H1 (cell line): Measurements from ENCODE around the gene GNAQ. TPM values are rescaled to one million over a fixed set of nuclear protein-coding genes. Genes with fewer than 3 reads are reported as not detected.

Source experiments
- CTCF ChIA-PET: fragments of 300-600 bp; sonication (Branson Sonifier 250); formaldehyde crosslinking; loops from one replicate; lab custom pipeline; 2021; ENCODE audit not compliant: partially characterized antibody; lab: Charles Lee
- POLR2A ChIA-PET: fragments of 300-600 bp; sonication (Branson Sonifier 250); formaldehyde crosslinking; loops from one replicate; lab custom pipeline; 2021; ENCODE audit warnings: inconsistent platforms; ENCODE audit not compliant: partially characterized antibody; lab: Charles Lee
- DNase-seq, 2 experiments: peaks; one replicate each; pipeline versions ENCODE4 v3.0.0 to v3.0.0-alpha.2; 2010 to 2022; ENCODE audit warnings: low spot score in 2 of 2, low read depth in 1 of 2, mixed read lengths in 1 of 2
- FAIRE-seq: peaks from 2 replicates; lab custom pipeline; 2011; peaks lifted over from hg19 to GRCh38; lab: Jason Lieb, UNC
- H2AFZ ChIP-seq: 2 replicates; pipeline ENCODE4 v1.8.1; 2012; ENCODE audit warnings: low read length, inconsistent platforms
- H2AK5ac ChIP-seq: 2 replicates; pipeline ENCODE4 v1.6.1; 2013; ENCODE audit warnings: low read depth, low read length
- H2BK120ac ChIP-seq: replicated peaks from 2 replicates; pipeline ENCODE3; 2013; ENCODE audit warnings: low read depth, low read length, inconsistent platforms
- H2BK12ac ChIP-seq: 2 replicates; pipeline ENCODE4 v1.6.1; 2013; ENCODE audit warnings: low read depth, low read length
- H2BK15ac ChIP-seq: 2 replicates; pipeline ENCODE4 v1.6.1; 2013; ENCODE audit warnings: low read length
- H2BK20ac ChIP-seq: 2 replicates; pipeline ENCODE4 v1.6.1; 2013; ENCODE audit warnings: low read length
- H2BK5ac ChIP-seq: 2 replicates; pipeline ENCODE4 v1.6.1; 2013; ENCODE audit warnings: low read depth, low read length
- H3K14ac ChIP-seq: 2 replicates; pipeline ENCODE4 v1.6.1; 2013; ENCODE audit warnings: inconsistent platforms; ENCODE audit not compliant: insufficient read length
- H3K18ac ChIP-seq: 2 replicates; pipeline ENCODE4 v1.6.1; 2013; ENCODE audit warnings: low read length; ENCODE audit errors: extremely low read depth
- H3K23ac ChIP-seq: 2 replicates; pipeline ENCODE4 v1.6.1; 2013; ENCODE audit warnings: inconsistent platforms; ENCODE audit not compliant: insufficient read length
- H3K23me2 ChIP-seq: 2 replicates; pipeline ENCODE4 v1.6.1; 2013; ENCODE audit warnings: low read depth, low read length
- H3K27ac ChIP-seq: 2 replicates; pipeline ENCODE4 v1.6.1; 2011; ENCODE audit warnings: low read depth, low read length, inconsistent platforms
- H3K27me3 ChIP-seq, 4 experiments: replicated peaks in 1 of 4; 1 replicate in 1 of 4; 2 replicates in 3 of 4; pipeline versions ENCODE4 v1.6.1 to v1.8.1; 2011 to 2013; ENCODE audit warnings: low read length in 3 of 4, mild to moderate bottlenecking in 3 of 4, inconsistent platforms in 2 of 4, mixed read lengths in 2 of 4, moderate library complexity in 1 of 4; ENCODE audit not compliant: control insufficient read depth in 3 of 4, insufficient read depth in 3 of 4; ENCODE audit errors: extremely low read depth in 1 of 4
- H3K36me3 ChIP-seq, 4 experiments: 2 replicates each; pipeline versions ENCODE4 v1.6.1 to v1.8.1; 2011 to 2013; ENCODE audit warnings: mild to moderate bottlenecking in 4 of 4, low read length in 3 of 4, moderate library complexity in 2 of 4, control low read depth in 1 of 4, inconsistent platforms in 1 of 4; ENCODE audit not compliant: insufficient read depth in 4 of 4, control insufficient read depth in 2 of 4
- H3K4ac ChIP-seq: replicated peaks from 2 replicates; pipeline ENCODE3; 2013; ENCODE audit warnings: low read length, low read depth, mixed read lengths, inconsistent platforms; ENCODE audit not compliant: insufficient read length
- H3K4me1 ChIP-seq, 4 experiments: replicated peaks in 1 of 4; 1 replicate in 1 of 4; 2 replicates in 3 of 4; pipeline versions ENCODE4 v1.6.1 to v1.8.1; 2011 to 2013; ENCODE audit warnings: low read length in 3 of 4, inconsistent platforms in 2 of 4, mixed read lengths in 1 of 4; ENCODE audit not compliant: insufficient read depth in 4 of 4, control insufficient read depth in 3 of 4
- H3K4me2 ChIP-seq, 2 experiments: 2 replicates each; pipeline versions ENCODE4 v1.6.1 to v1.8.1; 2011 to 2013; ENCODE audit warnings: low read depth in 2 of 2, low read length in 2 of 2, control low read depth in 1 of 2, inconsistent platforms in 1 of 2, mild to moderate bottlenecking in 1 of 2; ENCODE audit not compliant: insufficient read depth in 1 of 2
- H3K4me3 ChIP-seq, 4 experiments: fragments of 200-600, 300-600 bp in 1 of 4; sonication (generic), shearing (Covaris generic), sonication (Bioruptor Twin) in 1 of 4; 2 replicates each; pipeline versions ENCODE4 v1.5.1 to v1.8.1; 2011 to 2016; ENCODE audit warnings: low read length in 4 of 4, low read depth in 3 of 4, control low read depth in 2 of 4, inconsistent platforms in 2 of 4, mild to moderate bottlenecking in 2 of 4, mixed read lengths in 1 of 4, moderate library complexity in 1 of 4; ENCODE audit not compliant: insufficient read depth in 2 of 4; ENCODE audit errors: extremely low read depth in 1 of 4
- H3K56ac ChIP-seq: replicated peaks from 2 replicates; pipeline ENCODE3; 2013; ENCODE audit warnings: low read depth, mild to moderate bottlenecking, mixed read lengths, low read length, inconsistent platforms; ENCODE audit not compliant: insufficient read length
- H3K79me1 ChIP-seq: 2 replicates; pipeline ENCODE4 v1.6.1; 2013; ENCODE audit warnings: low read depth, low read length, control low read depth
- H3K79me2 ChIP-seq, 2 experiments: 2 replicates each; pipeline versions ENCODE4 v1.6.1 to v1.8.1; 2012 to 2013; ENCODE audit warnings: low read length in 2 of 2, mild to moderate bottlenecking in 2 of 2, inconsistent platforms in 1 of 2; ENCODE audit not compliant: insufficient read depth in 2 of 2, control insufficient read depth in 1 of 2
- H3K9ac ChIP-seq, 4 experiments: replicated peaks in 1 of 4; 1 replicate in 1 of 4; 2 replicates in 3 of 4; pipeline versions ENCODE4 v1.6.1 to v1.8.1; 2011 to 2013; ENCODE audit warnings: low read depth in 3 of 4, low read length in 3 of 4, control low read depth in 2 of 4, mild to moderate bottlenecking in 2 of 4, moderate library complexity in 2 of 4, inconsistent platforms in 1 of 4; ENCODE audit errors: extremely low read depth in 1 of 4
- H3K9me3 ChIP-seq, 2 experiments: 2 replicates each; pipeline versions ENCODE4 v1.6.1 to v1.8.1; 2012 to 2013; ENCODE audit warnings: mild to moderate bottlenecking in 2 of 2, moderate library complexity in 2 of 2, control low read depth in 1 of 2, inconsistent platforms in 1 of 2, low read depth in 1 of 2, low read length in 1 of 2, mixed read lengths in 1 of 2; ENCODE audit not compliant: insufficient read depth in 2 of 2
- H4K20me1 ChIP-seq, 2 experiments: replicated peaks in 1 of 2; 2 replicates each; pipeline versions ENCODE3 to v1.8.1; 2011 to 2013; ENCODE audit warnings: inconsistent platforms in 2 of 2, low read length in 2 of 2, mild to moderate bottlenecking in 1 of 2; ENCODE audit not compliant: insufficient read depth in 2 of 2, control insufficient read depth in 1 of 2
- H4K5ac ChIP-seq: 2 replicates; pipeline ENCODE4 v1.6.1; 2013; ENCODE audit warnings: low read length, low read depth, mixed read lengths, inconsistent platforms; ENCODE audit not compliant: insufficient read length
- H4K8ac ChIP-seq: 2 replicates; pipeline ENCODE4 v1.8.0; 2013; ENCODE audit warnings: mild to moderate bottlenecking, moderate library complexity, low read length, inconsistent platforms; ENCODE audit not compliant: insufficient read depth; ENCODE audit errors: extremely low read depth
- H4K91ac ChIP-seq: replicated peaks from 2 replicates; pipeline ENCODE3; 2013; ENCODE audit warnings: low read length, mixed read lengths, inconsistent platforms; ENCODE audit not compliant: insufficient read length
- CBX8 ChIP-seq: fragments of 300-800, 300-1000 bp; sonication (generic); IDR thresholded peaks from 2 replicates; pipeline ENCODE4 v1.7.1; 2016; ENCODE audit warnings: low read depth, low read length, borderline replicate concordance
- CREB1 ChIP-seq: IDR thresholded peaks from 2 replicates; pipeline ENCODE4 v1.6.1; 2012; ENCODE audit warnings: inconsistent platforms
- EZH2 ChIP-seq: fragments of 200-600 bp; sonication (generic); IDR thresholded peaks from 2 replicates; pipeline ENCODE4 v1.7.1; 2012; ENCODE audit warnings: low read depth, mild to moderate bottlenecking, moderate library complexity, low read length, inconsistent platforms; ENCODE audit not compliant: severe bottlenecking
- HDAC2 ChIP-seq, 2 experiments: fragments of 300-600 bp in 1 of 2; sonication (generic) in 1 of 2; IDR thresholded peaks; 2 replicates each; pipeline ENCODE4 v1.6.1; 2011 to 2012; ENCODE audit warnings: low read depth in 2 of 2, low read length in 2 of 2, mild to moderate bottlenecking in 2 of 2, moderate library complexity in 2 of 2, borderline replicate concordance in 1 of 2, inconsistent platforms in 1 of 2
- MAFK ChIP-seq: IDR thresholded peaks from 2 replicates; pipeline ENCODE4 v1.6.1; 2012; ENCODE audit warnings: low read depth, mild to moderate bottlenecking, improper control_type of control experiment, low read length
- POU5F1 ChIP-seq: IDR thresholded peaks from 2 replicates; pipeline ENCODE4 v1.6.1; 2011; ENCODE audit warnings: low read depth, mild to moderate bottlenecking, low read length, moderate library complexity
- SP1 ChIP-seq: IDR thresholded peaks from 2 replicates; pipeline ENCODE4 v1.6.1; 2011; ENCODE audit warnings: low read depth, low read length
- SRF ChIP-seq: IDR thresholded peaks from 2 replicates; pipeline ENCODE4 v1.6.1; 2011; ENCODE audit warnings: mild to moderate bottlenecking, low read depth, low read length, moderate library complexity
- ZNF274 ChIP-seq: IDR thresholded peaks from 2 replicates; pipeline ENCODE4 v1.7.0; 2012; ENCODE audit warnings: low read length, borderline replicate concordance; ENCODE audit errors: extremely low read depth
- WGBS, 2 experiments: shearing (Covaris generic) in 1 of 2; methylation state at CpG; one replicate each; pipeline versions ENCODE4 v1.1.6 to v1.1.7; 2013 to 2015; ENCODE audit warnings: low lambda C conversion rate in 2 of 2, mixed read lengths in 2 of 2, inconsistent platforms in 1 of 2, low coverage in 1 of 2, missing lambda C conversion rate in 1 of 2; ENCODE audit not compliant: insufficient replicate concordance in 2 of 2, insufficient coverage in 1 of 2, insufficient read length in 1 of 2; ENCODE audit errors: extremely low coverage in 1 of 2, missing lambda C conversion rate in 1 of 2; 5-methylcytosine and 5-hydroxymethylcytosine counted together
- polyA plus RNA-seq, 7 experiments: library from polyadenylated mRNA; depleted of rRNA in 3 of 7; stranded (reverse) in 5 of 7; unstranded in 2 of 7; fragments of >200 nt in 5 of 7; fragments of 200-250 nt in 2 of 7; gene quantifications; 1 replicate in 5 of 7; 2 replicates in 1 of 7; 4 replicates in 1 of 7; pipeline versions ENCODE4 v1.2.1 to v1.2.3, GENCODE V29; 2011 to 2013; ENCODE audit warnings: missing spikeins in 2 of 7, mixed read lengths in 2 of 7
- total RNA-seq: library from RNA; stranded (reverse); fragmentation: NEBNext Ultra II Directional; extraction: Animal tissue kit (Norgen Biotek cat#: 25700); gene quantifications from 2 replicates; pipeline ENCODE4 v1.2.1, GENCODE V29; 2021

Gene GNAQ
- total and polyA plus RNA-seq, 2 of the 8 experiments (the other 6 are each of a cell fraction or from before 2014, with no cell fraction given) = 22.8 to 63.8 TPM

DNA sequence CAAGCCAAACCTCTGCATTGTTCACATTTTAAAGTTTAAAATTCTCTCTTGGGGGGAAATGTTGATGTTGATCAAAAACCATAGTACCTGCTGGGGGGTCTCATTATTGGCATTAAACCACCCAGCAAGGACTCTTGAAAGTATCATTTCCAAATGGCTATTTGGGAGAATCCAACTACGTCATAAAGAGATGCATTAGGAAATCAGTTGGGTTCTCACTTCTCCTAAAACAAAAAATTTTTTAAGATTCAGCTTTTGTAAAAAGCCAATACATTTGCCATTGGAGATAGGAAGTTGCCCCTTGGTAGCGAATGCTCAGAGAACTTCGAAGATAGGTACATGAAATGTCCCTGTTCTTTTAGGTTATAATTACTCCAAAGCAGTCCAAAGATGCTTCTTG is 96.4 kb downstream of the GNAQ start:
- H3K27me3 ChIP-seq = no peaks in the 10 kb centered on the region
- H2BK20ac ChIP-seq = no peak overlapping the region
- H2BK12ac ChIP-seq = no peak overlapping the region
- H3K9ac ChIP-seq = no peak overlapping the region
- no peak overlapping the region for H3K18ac ChIP-seq
- ChIA-PET POLR2A (no interaction called here), CTCF (no interaction called here)
- DNase-seq = no peak
- H4K5ac ChIP-seq = no peak overlapping the region
- FAIRE-seq = no peak
- H2BK15ac ChIP-seq = no peak overlapping the region
- no peak overlapping the region for H2BK120ac ChIP-seq
- no peaks in the 10 kb centered on the region; the same call in 1 of the 2 replicates for H3K79me1 ChIP-seq
- TF ChIP-seq HDAC2 (IDR thresholded peaks at IDR 0.05; ENCODE audit: borderline replicate concordance in 1 of 2, low read depth in 2 of 2, low read length in 2 of 2) (no peak), CREB1 (no peak), ZNF274 (no peak), MAFK (no peak), CBX8 (no peak), SRF (no peak), SP1 (no peak), EZH2 (no peak), POU5F1 (no peak)
- TF ChIP-seq, all 59 proteins: peak for 0
- no peaks in the 10 kb centered on the region for H3K9me3 ChIP-seq
- H2AK5ac ChIP-seq = no peak overlapping the region
- H3K56ac ChIP-seq = no peak overlapping the region
- peaks cover 5 to 38% of the 10 kb centered on the region in 2 experiments; a peak in 3 of 4 replicates for H3K79me2 ChIP-seq
- H3K36me3 ChIP-seq = no peaks in the 10 kb centered on the region
- H2AFZ ChIP-seq = no peak overlapping the region
- no peak overlapping the region for H3K27ac ChIP-seq
- H4K91ac ChIP-seq = no peak overlapping the region
- WGBS, 2 experiments = 94% methylated on average over 3 of the region's 3 CpGs; no CpG with 5 or more reads in 1 of the 2 experiments
- H3K4me2 ChIP-seq = no peak overlapping the region
- H3K14ac ChIP-seq = no peak overlapping the region
- H4K20me1 ChIP-seq = peaks cover 1 to 2% of the 10 kb centered on the region in 2 experiments
- H3K4me1 ChIP-seq = peaks cover 0 to 3% (median 0%) of the 10 kb centered on the region in 4 experiments; a peak in 2 of 7 replicates
- no peaks in the 10 kb centered on the region for H3K23me2 ChIP-seq
- H3K4ac ChIP-seq = no peak overlapping the region
- H4K8ac ChIP-seq = no peak overlapping the region
- H2BK5ac ChIP-seq = no peak overlapping the region
- no peak overlapping the region for H3K23ac ChIP-seq
- H3K4me3 ChIP-seq = no peak overlapping the region
